OCI-LY3 (cell line): ENCODE data around the gene ZNF621.

Experiments
- EZH2phosphoT487 ChIP-seq: fragments of 200-600 bp; shearing (Covaris generic); IDR thresholded peaks from 2 replicates; pipeline ENCODE4 v1.6.1; 2018; ENCODE audit warnings: antibody characterized with exemption, mixed run types, low read depth
- TF ChIP-seq, protein P1 (sequence below): fragments of 200-600, 300-600 bp; sonication (generic); IDR thresholded peaks from 2 replicates; pipeline ENCODE4 v1.5.1; 2014; ENCODE audit warnings: antibody characterized with exemption, low read length, low read depth

DNA sequence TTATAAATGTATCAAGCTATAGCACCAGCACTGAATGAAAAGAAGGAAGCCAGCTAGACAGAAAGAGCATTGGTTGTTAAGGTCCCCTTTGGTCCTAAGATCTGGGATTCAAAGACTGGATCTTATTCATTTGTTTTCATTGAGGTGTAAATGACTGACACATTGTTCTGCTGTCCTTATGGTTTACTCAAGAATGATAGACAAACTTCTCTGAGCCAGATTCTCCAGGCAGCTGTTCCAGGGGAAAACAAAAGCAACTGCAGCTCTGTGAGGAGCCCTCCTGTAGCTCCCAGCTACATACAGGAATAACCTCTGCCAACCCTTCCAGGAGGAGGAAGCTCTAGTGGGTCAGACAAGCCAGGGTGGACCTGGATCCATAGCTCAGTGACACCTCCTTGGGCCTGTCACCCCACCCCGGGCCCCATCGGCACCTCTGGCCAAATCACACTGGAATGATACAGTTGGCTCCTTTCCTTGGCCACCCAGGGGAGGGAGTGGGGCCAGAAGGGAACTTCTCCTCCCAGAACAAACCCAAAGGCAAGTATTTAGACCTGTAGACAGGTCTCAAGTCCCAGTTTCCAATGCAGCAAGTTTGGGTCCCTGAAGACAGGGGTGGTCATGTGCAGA lies 57.8 kb downstream of the ZNF621 start:
- TF ChIP-seq, protein P1, sequence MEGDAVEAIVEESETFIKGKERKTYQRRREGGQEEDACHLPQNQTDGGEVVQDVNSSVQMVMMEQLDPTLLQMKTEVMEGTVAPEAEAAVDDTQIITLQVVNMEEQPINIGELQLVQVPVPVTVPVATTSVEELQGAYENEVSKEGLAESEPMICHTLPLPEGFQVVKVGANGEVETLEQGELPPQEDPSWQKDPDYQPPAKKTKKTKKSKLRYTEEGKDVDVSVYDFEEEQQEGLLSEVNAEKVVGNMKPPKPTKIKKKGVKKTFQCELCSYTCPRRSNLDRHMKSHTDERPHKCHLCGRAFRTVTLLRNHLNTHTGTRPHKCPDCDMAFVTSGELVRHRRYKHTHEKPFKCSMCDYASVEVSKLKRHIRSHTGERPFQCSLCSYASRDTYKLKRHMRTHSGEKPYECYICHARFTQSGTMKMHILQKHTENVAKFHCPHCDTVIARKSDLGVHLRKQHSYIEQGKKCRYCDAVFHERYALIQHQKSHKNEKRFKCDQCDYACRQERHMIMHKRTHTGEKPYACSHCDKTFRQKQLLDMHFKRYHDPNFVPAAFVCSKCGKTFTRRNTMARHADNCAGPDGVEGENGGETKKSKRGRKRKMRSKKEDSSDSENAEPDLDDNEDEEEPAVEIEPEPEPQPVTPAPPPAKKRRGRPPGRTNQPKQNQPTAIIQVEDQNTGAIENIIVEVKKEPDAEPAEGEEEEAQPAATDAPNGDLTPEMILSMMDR, result no peak
- no peak for TF ChIP-seq EZH2phosphoT487
